Lower lobe of right lung (tissue), 2 donors: ENCODE results near the gene FGF1. TPM values are rescaled to one million over a fixed set of nuclear protein-coding genes. Genes with fewer than 3 reads are reported as not detected.

Experiments
- ATAC-seq, 2 donors: fragments of 200-7000 bp; cut with Tn5 transposase; one replicate each; pipeline ENCODE4 v1.9.1; 2020 to 2022; ENCODE audit warnings: mild to moderate bottlenecking in 2 of 2, moderate library complexity in 2 of 2
- DNase-seq: peaks from one replicate; pipeline ENCODE4 v3.0.0-alpha.2; 2020
- H3K27ac ChIP-seq: fragments of 200-600 bp; one replicate; pipeline ENCODE4 v1.8.0; 2022
- H3K27me3 ChIP-seq: fragments of 200-600 bp; one replicate; pipeline ENCODE4 v1.8.0; 2022; ENCODE audit warnings: low read depth
- H3K36me3 ChIP-seq: fragments of 200-600 bp; one replicate; pipeline ENCODE4 v1.8.0; 2022; ENCODE audit warnings: mild to moderate bottlenecking
- H3K4me1 ChIP-seq: fragments of 200-600 bp; one replicate; pipeline ENCODE4 v1.8.0; 2022
- H3K4me3 ChIP-seq: fragments of 200-600 bp; one replicate; pipeline ENCODE4 v1.8.0; 2022; ENCODE audit warnings: mild to moderate bottlenecking
- H3K9me3 ChIP-seq: fragments of 200-600 bp; one replicate; pipeline ENCODE4 v1.8.0; 2022
- CTCF ChIP-seq: fragments of 200-600 bp; IDR thresholded peaks from one replicate; pipeline ENCODE4 v1.8.0; 2022; ENCODE audit warnings: antibody characterized with exemption, mild to moderate bottlenecking
- intact Hi-C: fragments of 100-400 bp; cut with DNase I; formaldehyde crosslinking; loops from one replicate; pipeline ENCODE4 v1.11.0; 2022
- total RNA-seq: library from RNA; stranded (reverse); fragmentation: NEBNext Ultra II Directional; extraction: Animal tissue kit (Norgen Biotek cat#: 25700); gene quantifications from one replicate; pipeline ENCODE4 v1.2.1, GENCODE V29; 2021
- donor health status: DM: no; HTN: yes; CAD: no; lungs with severe emphysema.

The FGF1 gene
- total RNA-seq, 1 donor from 2014 or later = 0.97 TPM

GRCh38 chr5:142716963-142717362 lies 31.1 kb upstream of the FGF1 start:
- no peaks in the 10 kb centered on the region for H3K36me3 ChIP-seq
- ATAC-seq = peak; percentile 7 to 55
- no peaks in the 10 kb centered on the region for H3K27me3 ChIP-seq
- intact Hi-C loops = loop anchor here (5.0 kb wide), 1 partner anchor 170 kb away; no protein-coding TSS in a partner anchor
- no peak overlapping the region for H3K4me3 ChIP-seq
- no peak overlapping the region for H3K27ac ChIP-seq
- peaks cover 26% of the 10 kb centered on the region for H3K4me1 ChIP-seq
- DNase-seq = no peak
- peak; percentile 37 for TF ChIP-seq CTCF
- no peaks in the 10 kb centered on the region for H3K9me3 ChIP-seq

- no peak overlapping the region for H3K4me3 ChIP-seq
- no peaks in the 10 kb centered on the region for H3K9me3 ChIP-seq
- ATAC-seq (no peak), DNase-seq (no peak)
- no peaks in the 10 kb centered on the region for H3K27me3 ChIP-seq
- TF ChIP-seq CTCF = no peak
- intact Hi-C loops = loop anchor here (5.0 kb wide), 1 partner anchor 172 kb away; no protein-coding TSS in a partner anchor
- no peak overlapping the region for H3K27ac ChIP-seq
- H3K4me1 ChIP-seq = peaks cover 20% of the 10 kb centered on the region
- H3K36me3 ChIP-seq = no peaks in the 10 kb centered on the region
Observed at GRCh38 chr5:142715291-142715690, 29.4 kb upstream of the FGF1 start.

- DNase-seq (peak; percentile 90), ATAC-seq (peak; percentile 97 to 98)
- Histone ChIP-seq H3K36me3 (no peaks in the 10 kb centered on the region), H3K4me3 (peak overlapping the region; percentile 61), H3K4me1 (peaks cover 20% of the 10 kb centered on the region), H3K27ac (peak overlapping the region; percentile 75), H3K9me3 (no peaks in the 10 kb centered on the region), H3K27me3 (no peaks in the 10 kb centered on the region)
- peak; percentile 97 for TF ChIP-seq CTCF
- intact Hi-C loops = no loop called here
Observed at GRCh38 chr5:142713121-142713706, 27.3 kb upstream of the FGF1 start.

GRCh38 chr5:142703153-142703552 lies 17.3 kb upstream of the FGF1 start:
- Histone ChIP-seq H3K9me3 (no peaks in the 10 kb centered on the region), H3K36me3 (no peaks in the 10 kb centered on the region), H3K4me1 (peaks cover 9% of the 10 kb centered on the region), H3K27ac (no peak overlapping the region), H3K27me3 (no peaks in the 10 kb centered on the region), H3K4me3 (no peak overlapping the region)
- intact Hi-C loops = no loop called here
- DNase-seq (no peak), ATAC-seq (no peak)
- TF ChIP-seq CTCF = no peak

- intact Hi-C loops = no loop called here
- no peaks in the 10 kb centered on the region for H3K27me3 ChIP-seq
- no peaks in the 10 kb centered on the region for H3K9me3 ChIP-seq
- H3K4me3 ChIP-seq = no peak overlapping the region
- DNase-seq (no peak), ATAC-seq (no peak)
- no peak for TF ChIP-seq CTCF
- H3K36me3 ChIP-seq = no peaks in the 10 kb centered on the region
- peaks cover 20% of the 10 kb centered on the region for H3K4me1 ChIP-seq
- no peak overlapping the region for H3K27ac ChIP-seq
Observed at GRCh38 chr5:142701673-142702311, 15.9 kb upstream of the FGF1 start.
